Measurements from ENCODE around the gene UHMK1. TPM values are rescaled to one million over a fixed set of nuclear protein-coding genes. Genes with fewer than 3 reads are reported as not detected.
"Not testable (repeated sequence)": the region's sequence is repeated elsewhere in the genome, so short reads cannot be mapped to it uniquely, and the experiment has no call there.

Gene UHMK1
- total RNA-seq, 1 experiment from 2014 or later = 62.2 TPM

DNA sequence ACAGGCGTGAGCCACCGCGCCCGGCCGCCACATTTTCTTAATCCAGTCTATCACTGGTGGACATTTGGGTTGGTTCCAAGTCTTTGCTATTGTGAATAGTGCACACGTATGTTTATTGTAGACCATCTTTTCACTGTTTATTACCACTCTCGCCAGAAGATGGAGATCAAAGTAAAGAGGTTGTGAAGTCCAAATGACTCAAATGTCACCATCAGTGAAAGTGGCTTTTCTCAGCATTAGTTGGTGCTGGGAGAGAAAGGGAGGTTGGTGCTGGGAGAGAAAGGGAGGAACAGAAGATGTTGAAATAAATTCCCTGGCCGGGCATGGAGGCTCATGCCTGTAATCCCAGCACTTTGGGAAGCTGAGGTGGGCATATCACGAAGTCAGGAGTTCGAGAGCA, 10.4 kb upstream of the UHMK1 start:
- BruUV-seq (replicated peaks) = no TSS peak
- Histone ChIP-seq H3K27ac (ENCODE audit: low read depth, low read length, poor library complexity, severe bottlenecking) (no peak overlapping the region), H3K36me3 (ENCODE audit: insufficient read depth, low read length, poor library complexity, severe bottlenecking) (no peaks in the 10 kb centered on the region), H3K9me3 (ENCODE audit: low read depth, low read length, poor library complexity, severe bottlenecking) (no peaks in the 10 kb centered on the region), H3K4me3 (ENCODE audit: low read depth, low read length, poor library complexity, severe bottlenecking) (no peak overlapping the region), H3K27me3 (replicated peaks; ENCODE audit: insufficient read depth, low read depth, low read length, poor library complexity) (no peaks in the 10 kb centered on the region), H3K4me1 (ENCODE audit: insufficient read depth, low read length, poor library complexity, severe bottlenecking) (no peaks in the 10 kb centered on the region)
- intact Hi-C loops (cut with micrococcal nuclease; ENCODE audit: unreplicated experiment) = no loop called here
- TF ChIP-seq, protein P1, sequence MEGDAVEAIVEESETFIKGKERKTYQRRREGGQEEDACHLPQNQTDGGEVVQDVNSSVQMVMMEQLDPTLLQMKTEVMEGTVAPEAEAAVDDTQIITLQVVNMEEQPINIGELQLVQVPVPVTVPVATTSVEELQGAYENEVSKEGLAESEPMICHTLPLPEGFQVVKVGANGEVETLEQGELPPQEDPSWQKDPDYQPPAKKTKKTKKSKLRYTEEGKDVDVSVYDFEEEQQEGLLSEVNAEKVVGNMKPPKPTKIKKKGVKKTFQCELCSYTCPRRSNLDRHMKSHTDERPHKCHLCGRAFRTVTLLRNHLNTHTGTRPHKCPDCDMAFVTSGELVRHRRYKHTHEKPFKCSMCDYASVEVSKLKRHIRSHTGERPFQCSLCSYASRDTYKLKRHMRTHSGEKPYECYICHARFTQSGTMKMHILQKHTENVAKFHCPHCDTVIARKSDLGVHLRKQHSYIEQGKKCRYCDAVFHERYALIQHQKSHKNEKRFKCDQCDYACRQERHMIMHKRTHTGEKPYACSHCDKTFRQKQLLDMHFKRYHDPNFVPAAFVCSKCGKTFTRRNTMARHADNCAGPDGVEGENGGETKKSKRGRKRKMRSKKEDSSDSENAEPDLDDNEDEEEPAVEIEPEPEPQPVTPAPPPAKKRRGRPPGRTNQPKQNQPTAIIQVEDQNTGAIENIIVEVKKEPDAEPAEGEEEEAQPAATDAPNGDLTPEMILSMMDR (conservative IDR thresholded peaks at IDR 0.05; ENCODE audit: low read depth, low read length) = no peak
- TF ChIP-seq EZH2 (IDR thresholded peaks at IDR 0.05; ENCODE audit: borderline replicate concordance, low read depth, low read length, poor library complexity, severe bottlenecking) = no peak
- ChIA-PET POLR2A (ENCODE audit: low non-redundant PET) (no interaction called here), CTCF (no interaction called here)
- DNase-seq (ENCODE audit: low spot score) = no peak

DNA sequence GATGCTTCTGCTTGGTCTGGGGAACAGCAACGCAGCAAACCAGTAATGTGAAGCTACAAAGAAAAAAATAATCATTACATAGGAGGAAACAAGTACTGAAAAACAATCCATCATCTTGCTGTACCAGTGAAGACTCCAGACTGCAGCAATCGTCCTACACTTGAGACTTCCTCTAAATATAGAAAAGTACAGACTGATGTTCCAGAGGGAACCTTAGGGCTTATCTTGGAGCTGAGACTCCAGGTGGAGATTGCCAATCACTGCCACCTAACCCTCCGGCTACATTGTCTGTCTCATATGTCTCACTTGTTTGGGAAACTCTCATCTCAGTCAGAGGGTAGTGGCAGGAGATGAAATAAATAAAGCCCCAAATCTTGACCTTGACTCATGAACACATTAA, 9.4 kb upstream of the UHMK1 start:
- Histone ChIP-seq H3K9me3 (ENCODE audit: low read depth, low read length, poor library complexity, severe bottlenecking) (no peaks in the 10 kb centered on the region), H3K36me3 (ENCODE audit: insufficient read depth, low read length, poor library complexity, severe bottlenecking) (no peaks in the 10 kb centered on the region), H3K4me1 (ENCODE audit: insufficient read depth, low read length, poor library complexity, severe bottlenecking) (no peaks in the 10 kb centered on the region), H3K27me3 (replicated peaks; ENCODE audit: insufficient read depth, low read depth, low read length, poor library complexity) (no peaks in the 10 kb centered on the region), H3K27ac (ENCODE audit: low read depth, low read length, poor library complexity, severe bottlenecking) (no peak overlapping the region), H3K4me3 (ENCODE audit: low read depth, low read length, poor library complexity, severe bottlenecking) (no peak overlapping the region)
- BruUV-seq (replicated peaks) = no TSS peak
- intact Hi-C loops (cut with micrococcal nuclease; ENCODE audit: unreplicated experiment) = no loop called here
- no peak for DNase-seq (ENCODE audit: low spot score)
- ChIA-PET POLR2A (ENCODE audit: low non-redundant PET) (interaction anchor here (0.6 kb wide), 1 partner anchor 58 kb away, joined by 9 read pairs; no protein-coding TSS in a partner anchor), CTCF (no interaction called here)
- TF ChIP-seq EZH2 (IDR thresholded peaks at IDR 0.05; ENCODE audit: borderline replicate concordance, low read depth, low read length, poor library complexity, severe bottlenecking) = no peak
- TF ChIP-seq, protein P1 (conservative IDR thresholded peaks at IDR 0.05; ENCODE audit: low read depth, low read length) = no peak

DNA sequence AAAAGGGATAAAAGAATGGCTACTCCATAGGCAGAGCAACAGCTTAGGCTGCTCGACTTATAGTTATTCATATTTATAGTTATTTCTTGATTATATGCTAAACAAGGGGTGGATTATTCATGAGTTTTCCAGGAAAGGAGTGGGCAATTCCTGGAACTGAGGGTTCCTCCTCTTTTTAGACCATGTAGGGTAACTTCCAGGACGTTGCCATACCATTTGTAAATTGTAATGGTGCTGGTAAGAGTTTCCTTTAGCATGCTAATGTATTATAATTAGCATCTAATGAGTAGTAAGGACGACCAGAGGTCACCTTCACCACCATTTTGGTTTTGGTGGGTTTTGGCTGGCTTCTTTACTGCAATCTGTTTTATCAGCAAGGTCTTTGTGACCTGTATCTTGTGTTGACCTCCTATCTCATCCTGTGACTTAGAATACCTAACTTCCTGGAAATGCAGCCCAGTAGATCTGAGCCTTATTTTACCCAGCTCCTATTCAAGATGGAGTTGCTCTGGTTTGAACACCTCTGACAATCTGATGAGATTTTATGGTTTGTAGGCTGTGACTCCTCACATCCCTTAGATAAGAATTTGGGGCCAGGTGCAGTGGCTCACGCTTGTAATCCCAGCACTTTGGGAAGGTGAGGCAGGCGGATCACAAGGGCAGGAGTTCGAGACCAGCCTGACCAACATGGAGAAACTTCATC, 1.9 kb upstream of the UHMK1 start:
- BruUV-seq (replicated peaks); DNase-seq (ENCODE audit: low spot score); intact Hi-C loops (cut with micrococcal nuclease; ENCODE audit: unreplicated experiment); CTCF ChIA-PET; POLR2A ChIA-PET (ENCODE audit: low non-redundant PET); H3K36me3 ChIP-seq (ENCODE audit: insufficient read depth, low read length, poor library complexity, severe bottlenecking); H3K27ac ChIP-seq (ENCODE audit: low read depth, low read length, poor library complexity, severe bottlenecking); H3K4me3 ChIP-seq (ENCODE audit: low read depth, low read length, poor library complexity, severe bottlenecking); H3K27me3 ChIP-seq (replicated peaks; ENCODE audit: insufficient read depth, low read depth, low read length, poor library complexity); H3K9me3 ChIP-seq (ENCODE audit: low read depth, low read length, poor library complexity, severe bottlenecking): not testable (repeated sequence)
- H3K4me1 ChIP-seq (ENCODE audit: insufficient read depth, low read length, poor library complexity, severe bottlenecking) = peaks cover 10% of the 10 kb centered on the region

All from A673 (cell line).